Measurements from ENCODE around the gene ITGA2. TPM values are rescaled to one million over a fixed set of nuclear protein-coding genes. Genes with fewer than 3 reads are reported as not detected.
"Not testable (repeated sequence)": the region's sequence is repeated elsewhere in the genome, so short reads cannot be mapped to it uniquely, and the experiment has no call there.

Gene ITGA2
- total RNA-seq, 1 experiment from 2014 or later, result 0.95 TPM

DNA sequence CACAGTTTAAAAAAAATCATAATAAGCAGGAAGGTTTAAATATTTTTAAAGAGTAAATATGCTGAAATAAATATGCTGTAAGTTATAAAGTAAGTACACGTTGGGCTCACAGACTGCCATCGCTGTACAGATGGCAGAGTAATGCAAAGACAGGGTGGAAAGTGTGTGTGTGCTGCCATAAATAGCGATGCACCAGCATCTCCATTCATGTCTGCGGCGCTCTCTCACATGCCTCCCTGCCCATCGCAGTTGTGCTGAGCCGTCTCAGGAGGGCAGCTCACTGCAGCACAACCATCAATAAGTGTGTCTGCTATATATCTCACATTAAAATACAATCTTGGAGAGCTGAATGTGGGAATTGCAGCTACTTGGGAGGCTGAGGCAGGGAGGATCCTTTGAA, 106.1 kb downstream of the ITGA2 start:
- no peaks in the 10 kb centered on the region for H3K27me3 ChIP-seq
- peaks cover 22% of the 10 kb centered on the region for H3K36me3 ChIP-seq
- H3K4me3 ChIP-seq, result no peak overlapping the region
- no peaks in the 10 kb centered on the region for H3K9me3 ChIP-seq
- no peak for DNase-seq

DNA sequence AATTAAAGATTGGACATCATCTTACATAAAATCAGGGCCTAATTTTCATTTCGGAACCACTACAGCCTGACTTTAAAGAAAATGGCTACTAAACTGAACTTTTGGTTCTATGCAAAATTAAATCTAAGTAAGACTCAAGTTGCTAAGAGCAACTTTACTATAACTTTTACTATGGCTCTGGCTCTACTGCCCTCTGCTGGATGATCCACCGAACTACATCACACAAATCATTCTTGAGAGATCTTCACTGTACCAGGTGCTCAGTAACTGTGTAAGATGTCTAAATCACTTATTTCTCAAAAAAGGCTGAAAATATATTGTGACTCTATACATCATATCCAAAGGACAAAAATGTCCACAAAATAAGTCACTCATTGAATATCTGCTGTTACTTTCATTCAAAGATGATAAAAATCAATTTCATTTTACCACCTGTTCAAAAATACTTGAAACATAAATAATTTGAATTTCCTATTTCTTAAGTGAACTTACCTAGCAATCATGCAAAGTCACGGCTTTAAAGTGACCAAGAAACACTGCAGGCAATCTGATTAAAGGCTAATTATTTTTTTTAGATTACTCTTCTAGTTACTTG, 106.9 kb downstream of the ITGA2 start:
- no peaks in the 10 kb centered on the region for H3K9me3 ChIP-seq
- no peaks in the 10 kb centered on the region for H3K27me3 ChIP-seq
- peaks cover 30% of the 10 kb centered on the region for H3K36me3 ChIP-seq
- DNase-seq, result peak; percentile 35
- no peak overlapping the region for H3K4me3 ChIP-seq

GRCh38 chr5:53099546-53099945, 110.4 kb downstream of the ITGA2 start:
- no peak overlapping the region for H3K4me3 ChIP-seq
- DNase-seq, result no peak
- H3K9me3 ChIP-seq, result no peaks in the 10 kb centered on the region
- peaks cover 48% of the 10 kb centered on the region for H3K36me3 ChIP-seq
- H3K27me3 ChIP-seq, result no peaks in the 10 kb centered on the region

DNA sequence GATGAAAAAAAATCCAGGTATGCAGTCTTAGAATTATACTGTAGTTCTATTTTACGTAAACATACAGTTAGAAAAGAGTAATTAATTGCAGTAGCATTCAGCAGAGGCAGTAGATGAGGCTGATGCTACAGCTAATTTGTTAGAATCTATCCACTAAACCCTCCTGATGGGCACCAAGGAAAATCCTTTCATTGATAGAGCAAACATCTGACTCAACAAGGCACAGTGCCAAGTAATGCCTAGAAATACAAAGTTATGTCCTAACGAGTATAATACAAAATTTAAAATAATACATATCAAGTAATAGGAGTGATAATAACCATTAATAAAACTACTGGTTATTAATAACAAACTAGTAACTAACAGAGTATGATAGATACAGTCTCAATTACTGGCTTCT, 111.5 kb downstream of the ITGA2 start:
- DNase-seq, result no peak
- no peaks in the 10 kb centered on the region for H3K27me3 ChIP-seq
- H3K36me3 ChIP-seq, result peaks cover 48% of the 10 kb centered on the region
- no peak overlapping the region for H3K4me3 ChIP-seq
- no peaks in the 10 kb centered on the region for H3K9me3 ChIP-seq

DNA sequence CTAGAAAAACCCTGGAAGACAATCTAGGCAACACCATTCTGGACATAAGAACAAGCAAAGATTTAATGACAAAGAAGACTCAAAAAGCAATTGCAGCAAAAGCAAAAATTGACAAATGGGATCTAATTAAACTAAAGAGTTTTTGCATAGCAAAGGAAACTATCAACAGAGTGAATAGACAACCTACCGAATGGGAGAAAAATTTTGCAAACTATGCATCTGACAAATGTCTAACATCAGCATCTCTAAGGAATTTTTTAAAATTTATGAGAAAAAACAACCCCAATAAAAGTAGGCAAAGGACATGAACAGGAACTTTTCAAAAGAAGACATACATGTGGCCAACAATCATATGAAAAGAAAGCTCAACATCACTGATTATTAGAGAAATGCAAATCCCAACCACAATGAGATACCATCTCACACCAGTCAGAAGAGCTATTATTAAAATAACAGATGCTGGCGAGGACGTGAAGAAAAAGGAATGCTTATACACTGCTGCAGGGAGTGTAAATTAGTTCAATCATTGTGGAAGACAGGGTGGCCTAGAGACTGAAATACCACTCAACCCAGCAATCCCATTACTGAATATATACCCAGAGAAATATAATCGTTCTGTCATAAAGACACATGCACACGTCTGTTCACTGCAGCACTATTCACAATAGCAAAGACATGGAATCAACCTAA, 116.6 kb downstream of the ITGA2 start:
- H3K9me3 ChIP-seq, result no peaks in the 10 kb centered on the region
- peaks cover 31% of the 10 kb centered on the region for H3K36me3 ChIP-seq
- H3K27me3 ChIP-seq, result no peaks in the 10 kb centered on the region
- no peak for DNase-seq
- H3K4me3 ChIP-seq, result no peak overlapping the region

GRCh38 chr5:53109056-53109442, 119.9 kb downstream of the ITGA2 start:
- no peaks in the 10 kb centered on the region for H3K9me3 ChIP-seq
- DNase-seq, result no peak
- peaks cover 15% of the 10 kb centered on the region for H3K36me3 ChIP-seq
- H3K27me3 ChIP-seq, result no peaks in the 10 kb centered on the region
- H3K4me3 ChIP-seq, result peak overlapping the region; percentile 71

GRCh38 chr5:53109443-53110127, 120.4 kb downstream of the ITGA2 start, which contains the start of gene MOCS2:
Gene MOCS2 (minus strand): TSS chr5:53109757. CDS start chr5:53107174, 2,583 bp downstream.
- peaks cover 10% of the 10 kb centered on the region for H3K36me3 ChIP-seq
- peak; percentile 89 for DNase-seq
- H3K9me3 ChIP-seq, result no peaks in the 10 kb centered on the region
- no peaks in the 10 kb centered on the region for H3K27me3 ChIP-seq
- peak within 1 kb of the TSS; percentile 71 for H3K4me3 ChIP-seq

GRCh38 chr5:53110156-53110555, 121.0 kb downstream of the ITGA2 start:
- H3K4me3 ChIP-seq, result peak overlapping the region; percentile 71
- H3K27me3 ChIP-seq, result no peaks in the 10 kb centered on the region
- DNase-seq, result no peak
- H3K9me3 ChIP-seq, result no peaks in the 10 kb centered on the region
- peaks cover 10% of the 10 kb centered on the region for H3K36me3 ChIP-seq

GRCh38 chr5:53111139-53111538, 122.0 kb downstream of the ITGA2 start:
- Histone ChIP-seq H3K36me3 (peaks cover 10% of the 10 kb centered on the region), H3K9me3 (no peaks in the 10 kb centered on the region), H3K4me3 (no peak overlapping the region), H3K27me3 (no peaks in the 10 kb centered on the region)
- DNase-seq, result no peak

DNA sequence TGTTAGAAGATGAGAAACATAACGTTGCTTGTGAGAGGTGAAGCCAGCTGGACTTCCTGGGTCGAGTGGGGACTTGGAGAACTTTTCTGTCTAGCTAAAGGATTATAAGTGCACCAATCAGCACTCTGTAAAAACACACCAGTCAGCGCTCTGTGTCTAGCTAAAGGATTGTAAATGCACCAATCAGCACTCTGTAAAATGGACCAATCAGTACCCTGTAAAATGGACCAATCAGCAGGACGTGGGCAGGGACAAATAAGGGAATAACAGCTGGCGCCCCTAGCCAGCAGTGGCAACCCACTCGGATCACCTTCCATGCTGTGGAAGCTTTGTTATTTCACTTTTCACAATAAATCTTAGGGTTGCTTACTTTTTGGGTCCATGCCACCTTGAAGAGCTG, 123.2 kb downstream of the ITGA2 start:
- H3K36me3 ChIP-seq, H3K4me3 ChIP-seq, DNase-seq, H3K27me3 ChIP-seq, H3K9me3 ChIP-seq: not testable (repeated sequence)

GRCh38 chr5:53112909-53113308, 123.8 kb downstream of the ITGA2 start:
- H3K36me3 ChIP-seq, result no peaks in the 10 kb centered on the region; the same call in 1 of the 2 replicates
- H3K9me3 ChIP-seq, result no peaks in the 10 kb centered on the region
- no peak for DNase-seq
- H3K4me3 ChIP-seq, result no peak overlapping the region
- H3K27me3 ChIP-seq, result no peaks in the 10 kb centered on the region

- DNase-seq, result no peak
- Histone ChIP-seq H3K27me3 (no peaks in the 10 kb centered on the region), H3K36me3 (no peaks in the 10 kb centered on the region)
These were observed 124.8 kb downstream of the ITGA2 start for GRCh38 chr5:53113947-53114346.

GRCh38 chr5:53114988-53115387, 125.8 kb downstream of the ITGA2 start:
- no peaks in the 10 kb centered on the region for H3K9me3 ChIP-seq
- no peaks in the 10 kb centered on the region for H3K36me3 ChIP-seq
- no peak overlapping the region for H3K4me3 ChIP-seq
- H3K27me3 ChIP-seq, result no peaks in the 10 kb centered on the region
- DNase-seq, result no peak

More at GRCh38 chr5:53113947-53114346, 124.8 kb downstream of the ITGA2 start:
- Histone ChIP-seq H3K4me3 (no peak overlapping the region), H3K9me3 (no peaks in the 10 kb centered on the region)

GRCh38 chr5:53116597-53116996, 127.4 kb downstream of the ITGA2 start:
- Histone ChIP-seq H3K4me3 (no peak overlapping the region), H3K36me3 (no peaks in the 10 kb centered on the region), H3K9me3 (no peaks in the 10 kb centered on the region), H3K27me3 (no peaks in the 10 kb centered on the region)
- DNase-seq, result no peak

DNA sequence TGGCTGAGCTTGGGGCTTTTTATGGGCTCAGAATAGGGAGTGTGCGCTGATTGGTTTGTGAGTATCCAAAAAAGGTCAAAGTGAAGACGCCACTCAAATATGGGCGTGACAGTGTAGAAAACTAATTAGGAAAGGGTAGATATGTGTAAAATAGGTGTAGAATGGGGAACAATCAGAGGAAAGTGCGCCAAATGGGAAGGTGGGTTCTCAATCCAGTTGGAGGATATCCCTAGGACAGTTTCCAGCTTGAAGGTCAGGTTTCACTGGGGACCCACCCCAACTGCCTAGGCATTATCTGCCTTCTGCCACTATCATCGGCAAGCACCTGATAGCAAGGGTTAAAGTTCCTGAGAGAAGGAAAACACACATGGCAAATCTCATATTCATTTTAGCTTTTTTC, 129.7 kb downstream of the ITGA2 start:
- Histone ChIP-seq H3K9me3 (no peaks in the 10 kb centered on the region), H3K4me3 (no peak overlapping the region), H3K27me3 (no peaks in the 10 kb centered on the region), H3K36me3 (no peaks in the 10 kb centered on the region)
- DNase-seq, result no peak

DNA sequence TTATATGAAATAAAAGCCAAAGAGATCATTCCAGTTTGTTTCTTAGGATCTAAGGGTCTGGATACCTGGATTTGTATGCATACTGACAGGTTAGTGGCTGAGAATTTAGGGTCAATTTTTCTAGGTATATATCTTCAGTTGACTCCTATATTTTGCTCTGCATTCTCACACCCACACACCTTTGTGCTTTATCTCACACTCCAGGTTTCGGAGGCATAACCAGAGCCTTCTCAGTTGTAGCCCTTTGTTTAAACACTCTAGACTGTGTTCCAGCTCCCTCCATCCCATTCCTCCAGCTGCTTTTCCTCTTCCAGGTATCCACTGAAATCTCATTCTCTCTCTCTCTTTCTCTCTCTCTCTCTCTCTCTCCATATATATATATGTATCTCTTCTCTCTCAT, 131.0 kb downstream of the ITGA2 start:
- no peak for DNase-seq
- H3K9me3 ChIP-seq, result no peaks in the 10 kb centered on the region
- no peaks in the 10 kb centered on the region for H3K36me3 ChIP-seq
- no peaks in the 10 kb centered on the region for H3K27me3 ChIP-seq
- H3K4me3 ChIP-seq, result no peak overlapping the region

DNA sequence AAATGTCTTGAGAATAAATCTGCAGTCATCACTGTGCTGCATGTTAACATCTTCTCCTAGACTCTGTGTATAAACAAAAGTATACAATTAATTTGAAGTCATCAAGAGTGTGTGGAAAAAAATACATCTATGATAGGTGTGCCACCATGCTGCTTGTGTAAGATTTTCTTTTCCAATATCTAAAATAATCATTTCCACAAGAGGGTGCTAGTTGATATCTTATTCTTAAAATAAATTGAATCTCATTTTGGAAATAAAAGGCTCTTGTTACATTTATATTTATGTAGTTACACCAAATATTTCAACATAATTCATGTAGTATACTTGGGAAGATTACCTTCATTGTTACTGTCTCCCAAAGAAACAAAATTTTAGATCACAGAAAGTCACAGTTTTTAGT, 134.6 kb downstream of the ITGA2 start:
- Histone ChIP-seq H3K27me3 (no peaks in the 10 kb centered on the region), H3K4me3 (no peak overlapping the region), H3K36me3 (no peaks in the 10 kb centered on the region), H3K9me3 (no peaks in the 10 kb centered on the region)
- DNase-seq, result no peak

DNA sequence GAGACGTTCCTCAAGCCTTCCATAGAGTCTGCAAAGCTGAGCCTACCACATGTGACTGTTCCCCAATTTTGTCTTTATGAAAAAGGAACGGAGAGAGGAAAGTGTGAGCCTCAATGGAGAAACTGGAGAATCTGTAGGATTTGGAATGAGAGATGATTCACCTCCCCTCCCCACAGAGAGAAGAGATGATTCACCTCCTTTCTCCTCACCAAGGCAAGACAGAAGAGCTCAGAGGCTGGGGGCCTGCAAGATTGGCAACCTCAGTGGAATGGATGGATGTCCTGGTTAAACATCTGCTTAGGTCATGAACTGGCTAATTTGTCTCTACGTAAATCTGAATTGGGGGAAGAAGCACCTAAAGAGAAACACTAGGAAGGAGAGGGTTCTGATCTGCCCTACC, 137.4 kb downstream of the ITGA2 start:
- no peaks in the 10 kb centered on the region for H3K27me3 ChIP-seq
- H3K36me3 ChIP-seq, result no peaks in the 10 kb centered on the region
- peak; percentile 54 for DNase-seq
- H3K9me3 ChIP-seq, result no peaks in the 10 kb centered on the region
- H3K4me3 ChIP-seq, result no peak overlapping the region
